ENCODE results near the gene MEN1. TPM values are rescaled to one million over a fixed set of nuclear protein-coding genes. Genes with fewer than 3 reads are reported as not detected.
A peak's percentile ranks its signal among the peaks of the same experiment; 100 is the strongest.
"Not testable (repeated sequence)": the region's sequence is repeated elsewhere in the genome, so short reads cannot be mapped to it uniquely, and the experiment has no call there.

The MEN1 gene
- total RNA-seq, 1 donor from 2014 or later = 16.1 TPM

GRCh38 chr11:64845776-64846129 is 35.4 kb upstream of the MEN1 start:
- not testable (repeated sequence) for DNase-seq

- no peak for DNase-seq
These were observed 34.9 kb upstream of the MEN1 start for GRCh38 chr11:64845129-64845775.

GRCh38 chr11:64844330-64845128 is 34.2 kb upstream of the MEN1 start, which contains the start of gene CDC42BPG:
TSS of gene CDC42BPG (minus strand) at chr11:64844653. CDS start at chr11:64844569, 84 bp downstream.
- peak; percentile 80 for DNase-seq

GRCh38 chr11:64843686-64844329 is 33.5 kb upstream of the MEN1 start:
- no peak for DNase-seq

GRCh38 chr11:64842851-64843685 is 32.7 kb upstream of the MEN1 start:
- DNase-seq = peak; percentile 63

- DNase-seq = no peak
These were observed 32.0 kb upstream of the MEN1 start for GRCh38 chr11:64842366-64842759.

GRCh38 chr11:64841592-64842365 is 31.4 kb upstream of the MEN1 start:
- DNase-seq = no peak

- DNase-seq = no peak
These were observed 29.8 kb upstream of the MEN1 start for GRCh38 chr11:64839887-64840782.

GRCh38 chr11:64839335-64839734 is 29.0 kb upstream of the MEN1 start:
- no peak for DNase-seq

GRCh38 chr11:64838600-64839334 is 28.4 kb upstream of the MEN1 start:
- DNase-seq = no peak

GRCh38 chr11:64837887-64838351 is 27.6 kb upstream of the MEN1 start:
- no peak for DNase-seq

- no peak for DNase-seq
These were observed 26.2 kb upstream of the MEN1 start for GRCh38 chr11:64836448-64837072.

GRCh38 chr11:64835616-64836447 is 25.5 kb upstream of the MEN1 start:
- DNase-seq = no peak

- DNase-seq = no peak
These were observed 24.6 kb upstream of the MEN1 start for GRCh38 chr11:64834723-64835615.

- DNase-seq = no peak
These were observed 23.8 kb upstream of the MEN1 start for GRCh38 chr11:64834031-64834722.

- DNase-seq = no peak
These were observed 23.2 kb upstream of the MEN1 start for GRCh38 chr11:64833509-64833908.

GRCh38 chr11:64833198-64833502 is 22.8 kb upstream of the MEN1 start:
- no peak for DNase-seq

All from tongue (tissue), 2 donors.